Skeletal muscle tissue (tissue), 4 donors: Measurements from ENCODE around the gene G6PD. TPM values are rescaled to one million over a fixed set of nuclear protein-coding genes. Genes with fewer than 3 reads are reported as not detected.

Source experiments
- H3K27ac ChIP-seq: one replicate; pipeline ENCODE4 v1.7.0; 2013; ENCODE audit warnings: mild to moderate bottlenecking, low read depth, low read length, inconsistent platforms
- H3K27me3 ChIP-seq, 3 donors: one replicate each; pipeline ENCODE4 v1.7.0; 2013; ENCODE audit warnings: low read length in 3 of 3; ENCODE audit not compliant: control insufficient read depth in 3 of 3, insufficient read depth in 3 of 3
- H3K36me3 ChIP-seq, 3 donors: one replicate each; pipeline ENCODE4 v1.7.0; 2013; ENCODE audit warnings: low read length in 3 of 3; ENCODE audit not compliant: control insufficient read depth in 3 of 3, insufficient read depth in 3 of 3
- H3K4me1 ChIP-seq, 3 donors: one replicate each; pipeline ENCODE4 v1.7.0; 2013; ENCODE audit warnings: low read length in 3 of 3, mild to moderate bottlenecking in 3 of 3; ENCODE audit not compliant: control insufficient read depth in 3 of 3, insufficient read depth in 3 of 3
- H3K4me3 ChIP-seq, 3 donors: one replicate each; pipeline ENCODE4 v1.7.0; 2013; ENCODE audit warnings: low read length in 3 of 3
- H3K9ac ChIP-seq, 3 donors: one replicate each; pipeline ENCODE4 v1.7.0; 2013; ENCODE audit warnings: low read length in 3 of 3, mild to moderate bottlenecking in 3 of 3, moderate library complexity in 2 of 3, low read depth in 1 of 3
- H3K9me3 ChIP-seq, 3 donors: one replicate each; pipeline ENCODE4 v1.7.0; 2013; ENCODE audit warnings: low read length in 3 of 3; ENCODE audit not compliant: control insufficient read depth in 3 of 3
- total RNA-seq: library from RNA; depleted of rRNA; stranded (reverse); fragments of >200 nt; gene quantifications from one replicate; pipeline ENCODE4 v1.2.3, GENCODE V29; 2014
- donor health status: Osteomylitis.

The G6PD gene
- total RNA-seq, 1 donor from 2014 or later: 10.4 TPM

DNA sequence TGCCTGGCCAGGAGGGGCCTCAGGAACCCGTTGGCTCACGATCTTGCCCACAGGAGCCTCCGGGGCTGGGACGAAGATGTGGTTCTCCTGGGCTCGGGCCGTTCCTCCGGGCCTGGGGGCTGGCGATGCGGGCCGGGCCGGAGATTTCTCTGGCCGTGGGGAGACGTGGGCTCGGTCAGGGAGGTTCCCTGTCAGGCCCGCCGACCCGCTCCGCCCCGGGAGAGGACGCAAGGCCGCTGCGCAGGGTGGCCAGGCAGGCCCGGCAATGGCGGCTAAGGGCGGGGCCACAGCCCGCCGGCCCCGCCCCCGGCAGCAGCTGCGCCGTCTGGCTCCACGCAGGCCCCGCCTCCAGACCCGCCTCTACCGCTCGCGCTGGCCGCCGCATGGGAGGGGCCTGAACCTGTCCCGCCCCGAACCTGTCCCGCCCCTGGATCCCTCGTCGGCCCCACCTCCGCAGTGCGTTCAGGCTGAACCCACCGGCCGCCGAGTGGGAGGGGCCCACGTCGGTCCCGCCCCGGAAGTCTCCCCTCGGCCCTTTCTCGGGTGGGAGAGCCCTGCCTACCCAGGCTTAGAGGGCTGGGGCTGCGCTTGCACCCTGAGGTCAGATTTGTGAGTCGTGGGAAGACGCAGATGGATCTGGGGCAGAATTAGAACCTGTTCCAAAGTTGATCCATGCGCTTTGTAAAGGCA lies 30.5 kb downstream of the G6PD start, which contains the start of gene FAM3A:
Gene FAM3A, minus strand, starts transcription at position 267 of the 690 bp plus-strand sequence. CDS start 460 bp downstream, outside the sequence.
- peak within 1 kb of the TSS; percentile 86 to 88 (median 87) for H3K9ac ChIP-seq
- H3K27me3 ChIP-seq: no peaks in the 10 kb centered on the region
- H3K27ac ChIP-seq: peak within 1 kb of the TSS; percentile 91
- peak within 1 kb of the TSS; percentile 79 to 82 (median 79) for H3K4me3 ChIP-seq
- H3K4me1 ChIP-seq: peaks cover 11 to 16% (median 13%) of the 10 kb centered on the region in 3 donors
- H3K36me3 ChIP-seq: no peaks in the 10 kb centered on the region
- H3K9me3 ChIP-seq: no peaks in the 10 kb centered on the region

DNA sequence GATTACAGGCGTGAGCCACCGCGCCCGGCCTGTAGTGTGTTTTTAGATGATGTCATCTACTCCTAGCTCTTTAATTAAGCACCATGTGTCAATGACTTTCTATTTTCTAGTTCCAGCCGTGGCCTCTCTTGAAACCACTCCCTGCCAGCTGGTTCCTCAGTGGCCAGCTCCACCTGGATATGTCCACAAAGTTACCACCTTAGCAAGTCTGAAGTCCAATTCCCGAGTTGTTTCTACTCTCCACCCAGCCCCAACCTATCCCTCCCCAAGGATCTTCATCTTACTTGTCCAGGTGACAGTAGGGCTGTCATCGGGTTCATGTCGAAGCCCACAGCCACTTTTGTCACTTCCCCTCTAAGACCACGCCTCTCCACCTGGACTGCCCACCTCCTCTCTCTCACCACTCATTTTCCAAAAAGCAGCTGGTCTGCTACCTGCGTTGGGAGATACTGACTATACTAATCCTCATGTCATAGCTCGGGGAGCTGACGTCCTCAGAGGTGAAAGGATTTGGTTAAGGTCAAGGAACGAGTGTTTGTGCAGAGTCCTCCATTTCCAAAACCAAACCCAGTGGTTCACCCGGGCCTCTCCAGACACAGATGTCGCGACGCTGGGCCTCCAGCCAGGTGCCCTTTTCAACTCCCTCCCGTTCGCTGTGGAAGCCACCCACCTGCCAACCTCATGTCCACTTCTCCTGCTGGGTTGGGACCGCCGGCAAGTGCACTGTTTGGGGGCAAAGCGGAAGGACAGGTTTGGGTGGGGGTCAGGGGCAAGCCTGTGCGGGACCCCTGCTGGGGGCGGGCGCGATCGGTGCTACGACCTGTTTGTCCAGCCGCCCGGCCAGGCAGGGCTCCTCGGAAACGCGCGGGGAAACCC lies 31.3 kb downstream of the G6PD start:
- no peaks in the 10 kb centered on the region for H3K27me3 ChIP-seq
- no peaks in the 10 kb centered on the region for H3K36me3 ChIP-seq
- H3K27ac ChIP-seq: peak overlapping the region; percentile 91
- no peaks in the 10 kb centered on the region for H3K9me3 ChIP-seq
- H3K4me3 ChIP-seq: peak overlapping the region; percentile 78 to 82 (median 79)
- peaks cover 11 to 16% (median 13%) of the 10 kb centered on the region in 3 donors for H3K4me1 ChIP-seq
- peak overlapping the region; percentile 84 to 88 (median 87) for H3K9ac ChIP-seq

DNA sequence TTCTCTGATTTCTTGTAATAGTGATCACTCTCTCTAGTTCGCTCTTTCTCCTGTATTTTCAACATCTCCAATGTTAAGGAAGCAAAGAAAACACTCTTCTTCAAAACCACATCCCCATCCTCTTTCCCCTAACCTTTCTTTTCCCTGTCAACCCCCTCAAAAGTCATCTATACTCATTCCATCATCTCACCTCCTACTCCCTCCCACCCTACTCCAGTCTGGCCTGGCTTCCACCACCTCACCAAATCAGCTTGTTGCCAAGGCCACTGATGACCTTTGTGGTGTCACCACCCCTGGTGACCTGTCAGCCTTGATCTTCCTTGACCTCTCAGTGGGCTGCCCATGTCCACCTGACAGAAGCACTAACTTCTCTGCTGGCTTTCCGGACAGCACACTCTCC lies 32.9 kb downstream of the G6PD start:
- Histone ChIP-seq H3K36me3 (peaks cover 2 to 6% (median 4%) of the 10 kb centered on the region in 3 donors), H3K27ac (no peak overlapping the region), H3K27me3 (no peaks in the 10 kb centered on the region)

DNA sequence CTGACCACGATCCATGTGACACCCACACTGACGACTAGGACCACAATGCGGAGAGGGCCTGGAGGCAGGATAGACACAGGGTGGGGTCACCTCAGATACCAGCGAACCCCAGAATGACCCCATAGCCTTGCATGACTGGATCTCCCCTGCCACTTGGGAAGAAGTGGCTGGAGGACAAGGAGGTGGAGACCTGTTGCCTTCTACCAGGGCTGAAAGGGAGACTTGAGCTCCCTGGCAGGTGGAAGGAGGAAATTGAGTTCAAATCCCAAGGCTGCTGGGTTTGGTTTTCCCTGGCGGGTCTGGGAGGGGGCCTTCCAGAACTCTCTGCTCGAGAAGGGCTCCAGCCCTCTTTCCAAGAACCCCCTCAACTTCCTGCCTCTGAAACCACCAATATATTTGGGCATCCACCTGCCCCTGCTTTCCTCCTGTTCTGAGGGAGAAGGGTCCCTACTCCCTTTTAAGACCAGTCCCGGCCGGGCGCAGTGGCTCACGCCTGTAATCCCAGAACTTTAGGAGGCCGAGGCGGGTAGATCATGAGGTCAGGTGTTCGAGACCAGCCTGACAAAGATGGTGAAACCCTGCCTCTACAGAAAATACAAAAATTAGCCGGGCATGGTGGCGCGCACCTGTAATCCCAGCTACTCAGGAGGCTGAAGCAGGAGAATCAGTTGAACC lies 33.6 kb downstream of the G6PD start:
- H3K9ac ChIP-seq: no peak overlapping the region
- no peak overlapping the region for H3K4me3 ChIP-seq
- no peaks in the 10 kb centered on the region for H3K9me3 ChIP-seq
- H3K27me3 ChIP-seq: no peaks in the 10 kb centered on the region
- peaks cover 4 to 9% (median 8%) of the 10 kb centered on the region in 3 donors for H3K36me3 ChIP-seq
- no peak overlapping the region for H3K27ac ChIP-seq
- H3K4me1 ChIP-seq: peaks cover 11 to 16% (median 13%) of the 10 kb centered on the region in 3 donors

More for the DNA sequence above, 32.9 kb downstream of the G6PD start:
- Histone ChIP-seq H3K4me3 (no peak overlapping the region), H3K4me1 (peaks cover 11 to 16% (median 13%) of the 10 kb centered on the region in 3 donors), H3K9me3 (no peaks in the 10 kb centered on the region), H3K9ac (no peak overlapping the region)

DNA sequence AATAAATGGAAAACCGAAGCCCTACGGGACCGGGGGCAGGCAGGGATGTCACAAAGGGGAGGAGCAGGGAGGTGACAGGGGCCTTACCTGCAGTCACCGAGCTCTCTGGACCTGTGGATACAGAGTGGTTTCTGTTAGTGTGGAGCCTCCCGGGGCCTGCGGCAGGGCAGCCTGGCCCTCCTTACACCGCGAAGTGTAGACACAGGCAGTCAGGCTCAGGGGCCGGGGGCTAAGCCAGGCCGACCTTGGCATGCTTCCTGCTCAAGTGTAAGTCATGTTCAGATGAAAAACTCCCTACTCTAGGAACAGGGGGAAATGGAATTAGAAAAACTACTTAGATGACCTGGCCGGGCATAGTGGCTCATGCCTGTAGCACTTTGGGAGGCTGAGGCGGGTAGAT lies 34.9 kb downstream of the G6PD start:
- Histone ChIP-seq H3K27ac (no peak overlapping the region), H3K4me1 (peaks cover 6 to 7% (median 6%) of the 10 kb centered on the region in 3 donors), H3K27me3 (no peaks in the 10 kb centered on the region), H3K9ac (no peak overlapping the region), H3K4me3 (no peak overlapping the region), H3K9me3 (no peaks in the 10 kb centered on the region), H3K36me3 (peaks cover 6 to 11% (median 11%) of the 10 kb centered on the region in 3 donors)

DNA sequence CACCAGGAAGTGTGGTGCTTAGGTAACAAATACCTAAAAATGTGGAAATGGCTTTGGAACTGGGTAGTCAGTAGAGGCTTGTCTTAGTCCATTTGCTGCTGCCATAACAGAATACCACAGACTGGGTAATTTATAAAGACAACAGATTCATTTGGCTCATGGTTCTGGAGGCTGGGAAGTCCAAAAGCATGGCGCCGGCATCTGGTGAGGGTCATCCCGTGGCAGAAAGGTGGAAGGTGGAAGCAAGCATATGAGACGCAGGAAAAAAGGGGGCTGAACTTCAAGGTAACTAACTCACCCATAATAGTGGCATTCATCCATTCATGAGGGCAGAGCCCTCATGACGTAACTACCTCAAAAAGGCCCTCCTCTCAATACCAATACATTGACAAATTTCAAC lies 37.2 kb downstream of the G6PD start:
- Histone ChIP-seq H3K27ac (no peak overlapping the region), H3K4me1 (no peaks in the 10 kb centered on the region), H3K9me3 (no peaks in the 10 kb centered on the region), H3K9ac (no peak overlapping the region), H3K27me3 (no peaks in the 10 kb centered on the region), H3K36me3 (peaks cover 12 to 19% (median 19%) of the 10 kb centered on the region in 3 donors), H3K4me3 (no peak overlapping the region)

DNA sequence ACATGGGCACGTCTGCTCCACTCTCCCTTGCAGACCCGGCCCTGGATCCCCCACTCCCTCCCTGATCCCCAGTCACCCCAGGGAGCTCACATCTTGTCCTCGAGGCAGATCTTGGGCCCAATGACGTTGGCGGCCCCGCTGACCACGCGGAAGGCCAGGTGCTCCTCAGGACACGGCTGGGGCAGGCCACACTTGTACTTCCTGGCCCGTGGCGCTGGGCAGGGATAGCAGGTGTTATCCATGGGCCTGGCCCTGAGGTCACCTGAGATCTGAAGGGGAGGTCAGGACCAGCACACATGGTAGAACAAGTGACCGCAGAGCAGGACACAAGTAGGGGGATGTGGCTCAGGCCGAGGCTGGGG lies 38.3 kb downstream of the G6PD start:
- Histone ChIP-seq H3K27me3 (no peaks in the 10 kb centered on the region), H3K4me3 (no peak overlapping the region), H3K36me3 (peaks cover 12 to 19% (median 19%) of the 10 kb centered on the region in 3 donors)

DNA sequence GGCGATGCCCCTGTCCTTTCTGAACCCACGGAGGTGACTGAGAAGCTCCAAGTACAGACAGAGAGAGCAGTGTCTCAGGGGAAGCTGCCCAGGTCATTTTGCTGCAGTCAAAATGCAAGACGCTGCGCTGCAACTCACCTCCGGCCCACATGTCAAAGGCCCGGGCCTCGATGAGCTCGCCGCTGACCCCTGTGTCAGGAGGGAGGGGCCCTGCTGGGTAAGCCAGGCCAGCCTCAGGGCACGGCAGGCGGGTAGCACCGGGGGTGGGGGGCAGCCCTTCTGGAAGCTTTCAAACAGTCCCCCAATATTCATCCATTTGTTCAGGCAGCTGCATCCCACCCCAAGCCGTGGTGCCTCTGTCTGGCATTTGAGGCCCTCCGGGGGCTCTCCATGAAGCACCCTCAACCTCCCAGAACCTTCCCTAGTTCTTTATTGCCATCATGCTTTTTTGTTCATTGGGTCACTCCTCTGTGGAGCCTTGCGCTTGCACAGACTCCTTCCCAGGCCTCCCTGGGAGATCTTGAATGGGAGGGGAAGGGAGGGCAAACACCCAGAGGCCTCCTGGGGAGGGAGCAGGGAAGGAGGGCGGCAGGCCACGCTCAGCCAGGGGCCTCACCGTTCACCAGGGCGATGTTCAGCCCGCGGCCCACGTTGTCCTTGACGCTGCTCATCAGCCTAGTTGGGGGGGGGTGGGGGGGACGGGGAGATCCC lies 38.8 kb downstream of the G6PD start:
- peaks cover 0 to under 1% (median 0%) of the 10 kb centered on the region in 3 donors for H3K27me3 ChIP-seq
- no peaks in the 10 kb centered on the region for H3K4me1 ChIP-seq
- no peak overlapping the region for H3K27ac ChIP-seq
- H3K4me3 ChIP-seq: no peak overlapping the region
- H3K36me3 ChIP-seq: peaks cover 12 to 19% (median 19%) of the 10 kb centered on the region in 3 donors
- no peak overlapping the region for H3K9ac ChIP-seq
- no peaks in the 10 kb centered on the region for H3K9me3 ChIP-seq

More for the DNA sequence above, 38.3 kb downstream of the G6PD start:
- no peak overlapping the region for H3K27ac ChIP-seq
- no peaks in the 10 kb centered on the region for H3K4me1 ChIP-seq
- H3K9me3 ChIP-seq: no peaks in the 10 kb centered on the region
- no peak overlapping the region for H3K9ac ChIP-seq
